MM.1S (cell line): Measurements from ENCODE around the gene MLLT1.

Experiments used
- EZH2 ChIP-seq: fragments of 300-600 bp; sonication (generic); optimal IDR thresholded peaks from 2 replicates; pipeline ENCODE3; 2017; ENCODE audit warnings: low read depth, mild to moderate bottlenecking, antibody characterized with exemption, low read length, mixed read lengths
- TF ChIP-seq, protein P1 (sequence below): fragments of 300-600 bp; sonication (generic); IDR thresholded peaks from 2 replicates; pipeline ENCODE4 v1.5.1; 2016; ENCODE audit warnings: antibody characterized with exemption, low read length, mixed read lengths

DNA sequence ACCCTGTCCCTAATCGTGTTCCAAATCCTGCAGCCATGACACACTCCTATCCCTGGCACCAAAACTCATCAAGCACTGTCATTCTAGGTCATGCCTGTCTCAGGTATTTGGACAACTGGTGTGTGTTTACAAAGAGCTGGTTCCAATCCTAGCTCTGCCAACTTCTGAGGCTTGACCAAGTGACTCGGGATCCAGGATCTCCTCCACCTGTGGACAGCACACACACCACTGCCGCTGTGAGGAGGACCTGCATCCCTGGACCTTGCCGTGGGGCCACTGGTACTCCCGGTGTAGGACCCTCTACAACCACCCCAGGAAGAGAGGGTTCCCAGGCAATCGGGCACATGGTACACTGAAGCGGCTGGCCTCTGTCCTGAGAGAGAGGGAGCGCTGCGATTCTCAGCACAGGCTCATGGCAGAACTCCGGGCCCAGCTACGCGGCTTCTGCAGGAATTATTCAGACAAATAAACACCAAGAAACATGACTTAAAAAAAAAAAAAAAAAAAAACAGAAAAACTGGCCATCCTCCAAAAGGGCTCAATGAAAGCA, 20.4 kb downstream of the MLLT1 start:
- TF ChIP-seq, protein P1, sequence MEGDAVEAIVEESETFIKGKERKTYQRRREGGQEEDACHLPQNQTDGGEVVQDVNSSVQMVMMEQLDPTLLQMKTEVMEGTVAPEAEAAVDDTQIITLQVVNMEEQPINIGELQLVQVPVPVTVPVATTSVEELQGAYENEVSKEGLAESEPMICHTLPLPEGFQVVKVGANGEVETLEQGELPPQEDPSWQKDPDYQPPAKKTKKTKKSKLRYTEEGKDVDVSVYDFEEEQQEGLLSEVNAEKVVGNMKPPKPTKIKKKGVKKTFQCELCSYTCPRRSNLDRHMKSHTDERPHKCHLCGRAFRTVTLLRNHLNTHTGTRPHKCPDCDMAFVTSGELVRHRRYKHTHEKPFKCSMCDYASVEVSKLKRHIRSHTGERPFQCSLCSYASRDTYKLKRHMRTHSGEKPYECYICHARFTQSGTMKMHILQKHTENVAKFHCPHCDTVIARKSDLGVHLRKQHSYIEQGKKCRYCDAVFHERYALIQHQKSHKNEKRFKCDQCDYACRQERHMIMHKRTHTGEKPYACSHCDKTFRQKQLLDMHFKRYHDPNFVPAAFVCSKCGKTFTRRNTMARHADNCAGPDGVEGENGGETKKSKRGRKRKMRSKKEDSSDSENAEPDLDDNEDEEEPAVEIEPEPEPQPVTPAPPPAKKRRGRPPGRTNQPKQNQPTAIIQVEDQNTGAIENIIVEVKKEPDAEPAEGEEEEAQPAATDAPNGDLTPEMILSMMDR: no peak
- TF ChIP-seq EZH2: no peak
